Natural killer cell (primary cell): ENCODE measurements around the gene AQP6. TPM values are rescaled to one million over a fixed set of nuclear protein-coding genes. Genes with fewer than 3 reads are reported as not detected.

ENCODE experiments used
- ATAC-seq, 3 donors: fragments of 150-1000 bp in 2 of 3; fragments of 200-7000 bp in 1 of 3; cut with Tn5 transposase; 1 replicate in 1 of 3; 2 replicates in 2 of 3; pipeline ENCODE4 v1.10.0; 2021; ENCODE audit warnings: mild to moderate bottlenecking in 2 of 3, moderate library complexity in 2 of 3
- DNase-seq, 2 donors: peaks; one replicate each; pipeline versions ENCODE4 v3.0.0 to v3.0.0-alpha.2; 2013 to 2021; ENCODE audit warnings: mixed read lengths in 1 of 2
- H3K27ac ChIP-seq: one replicate; pipeline ENCODE4 v1.5.1; 2013; ENCODE audit warnings: mild to moderate bottlenecking, low read length
- H3K27me3 ChIP-seq: one replicate; pipeline ENCODE4 v1.6.1; 2013; ENCODE audit warnings: low read length; ENCODE audit not compliant: control insufficient read depth, insufficient read depth
- H3K36me3 ChIP-seq: one replicate; pipeline ENCODE4 v1.6.1; 2013; ENCODE audit warnings: low read length; ENCODE audit not compliant: control insufficient read depth, insufficient read depth
- H3K4me1 ChIP-seq: one replicate; pipeline ENCODE4 v1.6.1; 2013; ENCODE audit warnings: low read length; ENCODE audit not compliant: control insufficient read depth, insufficient read depth
- H3K4me3 ChIP-seq: one replicate; pipeline ENCODE4 v1.5.1; 2013; ENCODE audit warnings: low read length
- H3K9me3 ChIP-seq: one replicate; pipeline ENCODE4 v1.6.1; 2013; ENCODE audit warnings: low read length; ENCODE audit not compliant: control insufficient read depth, insufficient read depth
- H3K27ac Mint-ChIP-seq, 2 donors: one replicate each; pipeline ENCODE4 v1.8.0; 2022; ENCODE audit warnings: mild to moderate bottlenecking in 2 of 2, mixed read lengths in 2 of 2, moderate library complexity in 1 of 2
- H3K27me3 Mint-ChIP-seq, 2 donors: one replicate each; pipeline ENCODE4 v1.8.0; 2022; ENCODE audit warnings: low read depth in 2 of 2, mixed read lengths in 2 of 2
- H3K36me3 Mint-ChIP-seq: one replicate; pipeline ENCODE4 v1.8.0; 2022; ENCODE audit warnings: mixed read lengths
- H3K4me1 Mint-ChIP-seq, 2 donors: one replicate each; pipeline ENCODE4 v1.8.0; 2022; ENCODE audit warnings: mixed read lengths in 2 of 2
- H3K4me3 Mint-ChIP-seq: one replicate; pipeline ENCODE4 v1.8.0; 2022; ENCODE audit warnings: mild to moderate bottlenecking, moderate library complexity, mixed read lengths
- H3K9me3 Mint-ChIP-seq, 2 donors: one replicate each; pipeline ENCODE4 v1.8.0; 2022; ENCODE audit warnings: mixed read lengths in 2 of 2
- CTCF ChIP-seq: fragments of 200-600 bp; IDR thresholded peaks from one replicate; pipeline ENCODE4 v1.8.0; 2022; ENCODE audit warnings: antibody characterized with exemption
- WGBS: methylation state at CpG from one replicate; pipeline ENCODE4 v1.1.7; 2013; ENCODE audit warnings: missing lambda C conversion rate; ENCODE audit not compliant: insufficient coverage; 5-methylcytosine and 5-hydroxymethylcytosine counted together
- intact Hi-C: fragments of 100-400 bp; cut with micrococcal nuclease; formaldehyde crosslinking; loops from one replicate; pipeline ENCODE4 v1.14.2; 2022
- total RNA-seq, 4 donors: library from RNA; stranded (reverse); fragments of 120-200 nt in 1 of 4; gene quantifications; one replicate each; pipeline versions ENCODE4 v1.2.3 to v1.2.4, GENCODE V29; 2013 to 2022

Gene AQP6
- total RNA-seq, 3 donors from 2014 or later (not counting 1 experiment from before 2014, with no cell fraction given): not detected

GRCh38 chr12:49972129-49972528 lies 618 bp upstream of the AQP6 start:
- Histone ChIP-seq H3K4me3 (no peak overlapping the region), H3K9me3 (no peaks in the 10 kb centered on the region), H3K4me1 (peaks cover 9% of the 10 kb centered on the region), H3K27ac (no peak overlapping the region), H3K36me3 (no peaks in the 10 kb centered on the region), H3K27me3 (peaks cover 4% of the 10 kb centered on the region)
- no peak for TF ChIP-seq CTCF
- H3K27me3 Mint-ChIP-seq: peaks cover 0 to under 1% of the 10 kb centered on the region in 2 donors
- ATAC-seq (no peak), DNase-seq (no peak)
- no peak overlapping the region for H3K27ac Mint-ChIP-seq
- no peak overlapping the region for H3K4me3 Mint-ChIP-seq
- 89% methylated on average over 8 of the region's 9 CpGs for WGBS
- no peaks in the 10 kb centered on the region for H3K36me3 Mint-ChIP-seq
- H3K4me1 Mint-ChIP-seq: peaks cover 0 to 2% of the 10 kb centered on the region in 2 donors
- no peaks in the 10 kb centered on the region for H3K9me3 Mint-ChIP-seq
- intact Hi-C loops: no loop called here

DNA sequence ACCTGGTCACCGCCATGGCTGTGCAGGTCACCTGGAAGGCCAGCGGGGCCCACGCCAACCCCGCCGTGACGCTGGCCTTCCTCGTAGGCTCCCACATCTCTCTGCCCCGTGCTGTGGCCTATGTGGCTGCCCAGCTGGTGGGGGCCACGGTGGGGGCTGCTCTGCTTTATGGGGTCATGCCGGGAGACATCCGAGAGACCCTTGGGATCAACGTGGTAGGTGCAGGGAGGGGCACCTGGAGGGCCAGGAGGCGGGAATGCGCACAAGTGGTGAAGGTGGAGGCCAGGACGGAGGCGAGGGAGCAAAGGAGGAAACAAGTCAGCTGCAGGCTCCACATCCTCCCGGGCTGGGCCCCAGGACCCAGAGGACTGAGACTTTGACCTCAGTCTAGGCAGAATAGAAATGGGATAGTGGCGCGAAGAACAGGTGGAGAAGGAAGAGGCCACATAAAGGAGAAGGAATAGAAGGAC lies 649 bp downstream of the AQP6 start:
- H3K4me3 Mint-ChIP-seq: no peak overlapping the region
- H3K36me3 ChIP-seq: no peaks in the 10 kb centered on the region
- no peak for DNase-seq
- ATAC-seq: no peak
- no peaks in the 10 kb centered on the region for H3K9me3 ChIP-seq
- intact Hi-C loops: no loop called here
- TF ChIP-seq CTCF: no peak
- H3K4me3 ChIP-seq: no peak overlapping the region
- no peaks in the 10 kb centered on the region for H3K4me1 Mint-ChIP-seq
- no peaks in the 10 kb centered on the region for H3K27me3 Mint-ChIP-seq
- no peak overlapping the region for H3K27ac Mint-ChIP-seq
- no peaks in the 10 kb centered on the region for H3K27me3 ChIP-seq
- 89% methylated on average over 19 of the region's 19 CpGs for WGBS
- no peaks in the 10 kb centered on the region for H3K4me1 ChIP-seq
- no peaks in the 10 kb centered on the region for H3K36me3 Mint-ChIP-seq
- no peak overlapping the region for H3K27ac ChIP-seq
- no peaks in the 10 kb centered on the region for H3K9me3 Mint-ChIP-seq

DNA sequence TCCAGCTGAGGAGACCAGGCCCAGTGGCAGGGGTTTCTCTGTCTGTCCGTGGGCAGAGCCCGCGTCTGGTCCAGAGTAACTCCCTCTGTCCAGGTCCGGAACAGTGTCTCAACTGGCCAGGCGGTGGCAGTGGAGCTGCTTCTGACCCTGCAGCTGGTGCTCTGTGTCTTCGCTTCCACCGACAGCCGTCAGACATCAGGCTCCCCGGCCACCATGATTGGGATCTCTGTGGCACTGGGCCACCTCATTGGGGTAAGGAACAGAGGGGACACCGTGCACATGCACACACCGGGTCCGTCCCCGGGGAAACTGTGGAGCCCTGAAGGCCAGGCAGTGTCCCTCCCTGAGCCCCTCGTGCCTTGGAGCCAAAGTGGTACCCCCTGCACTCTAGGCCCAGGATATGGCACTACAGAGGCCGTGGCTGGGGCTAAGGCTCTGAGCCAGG lies 1.5 kb downstream of the AQP6 start:
- 90% methylated on average over 15 of the region's 15 CpGs for WGBS
- ATAC-seq (no peak), DNase-seq (no peak)
- Mint-ChIP-seq H3K4me1 (no peaks in the 10 kb centered on the region), H3K36me3 (no peaks in the 10 kb centered on the region), H3K27me3 (no peaks in the 10 kb centered on the region), H3K9me3 (no peaks in the 10 kb centered on the region), H3K27ac (no peak overlapping the region), H3K4me3 (no peak overlapping the region)
- intact Hi-C loops: no loop called here
- no peak overlapping the region for H3K4me3 ChIP-seq
- H3K27ac ChIP-seq: no peak overlapping the region
- H3K36me3 ChIP-seq: no peaks in the 10 kb centered on the region
- no peaks in the 10 kb centered on the region for H3K4me1 ChIP-seq
- TF ChIP-seq CTCF: no peak
- no peaks in the 10 kb centered on the region for H3K27me3 ChIP-seq
- H3K9me3 ChIP-seq: no peaks in the 10 kb centered on the region

GRCh38 chr12:49974677-49975317 lies 2.0 kb downstream of the AQP6 start:
- no peaks in the 10 kb centered on the region for H3K9me3 ChIP-seq
- Mint-ChIP-seq H3K27me3 (no peaks in the 10 kb centered on the region), H3K9me3 (no peaks in the 10 kb centered on the region), H3K4me1 (no peaks in the 10 kb centered on the region), H3K36me3 (no peaks in the 10 kb centered on the region), H3K27ac (no peak overlapping the region), H3K4me3 (no peak overlapping the region)
- no peak overlapping the region for H3K4me3 ChIP-seq
- no peak for ATAC-seq
- intact Hi-C loops: no loop called here
- no peaks in the 10 kb centered on the region for H3K27me3 ChIP-seq
- H3K4me1 ChIP-seq: no peaks in the 10 kb centered on the region
- H3K36me3 ChIP-seq: no peaks in the 10 kb centered on the region
- WGBS: 73% methylated on average over 8 of the region's 8 CpGs
- no peak for TF ChIP-seq CTCF
- H3K27ac ChIP-seq: no peak overlapping the region
- no peak for DNase-seq
